GM12878 (cell line): ENCODE data around the gene BARD1. TPM values are rescaled to one million over a fixed set of nuclear protein-coding genes. Genes with fewer than 3 reads are reported as not detected.

ENCODE experiments used
- ASH2L ChIP-seq: fragments of 300-600, 200-600 bp; sonication (generic); IDR thresholded peaks from 2 replicates; pipeline ENCODE4 v1.6.1; 2017; ENCODE audit warnings: low read depth, mild to moderate bottlenecking, borderline replicate concordance
- DPF2 ChIP-seq: fragments of 450-650 bp; IDR thresholded peaks from 2 replicates; pipeline ENCODE4 v1.6.1; 2017; ENCODE audit warnings: mild to moderate bottlenecking
- E4F1 ChIP-seq: fragments of 450-650 bp; IDR thresholded peaks from 2 replicates; pipeline ENCODE4 v1.6.1; 2018; ENCODE audit warnings: borderline replicate concordance, mild to moderate bottlenecking; ENCODE audit not compliant: partially characterized antibody
- EED ChIP-seq: sonication (generic); IDR thresholded peaks from 2 replicates; pipeline ENCODE4 v1.6.1; 2016; ENCODE audit warnings: antibody characterized with exemption, low read depth
- GABPA ChIP-seq: IDR thresholded peaks from 2 replicates; pipeline ENCODE4 v1.6.1; 2014; ENCODE audit warnings: antibody characterized with exemption, low read depth, mild to moderate bottlenecking, inconsistent platforms
- IRF4 ChIP-seq: IDR thresholded peaks from 2 replicates; pipeline ENCODE4 v1.6.1; 2011; ENCODE audit warnings: low read depth, low read length
- JUND ChIP-seq: IDR thresholded peaks from 2 replicates; pipeline ENCODE4 v1.6.1; 2012; ENCODE audit warnings: low read depth, mild to moderate bottlenecking, low read length, improper control_type of control experiment, moderate library complexity
- NFYB ChIP-seq: IDR thresholded peaks from 2 replicates; pipeline ENCODE4 v1.6.1; 2011; ENCODE audit warnings: low read depth, mild to moderate bottlenecking, low read length, improper control_type of control experiment, moderate library complexity; ENCODE audit not compliant: insufficient read depth
- SMAD5 ChIP-seq: IDR thresholded peaks from 2 replicates; pipeline ENCODE4 v1.6.1; 2016; ENCODE audit warnings: antibody characterized with exemption, low read depth
- TAF1 ChIP-seq: IDR thresholded peaks from 2 replicates; pipeline ENCODE4 v1.6.1; 2011; ENCODE audit warnings: mild to moderate bottlenecking, low read depth, low read length, borderline replicate concordance
- TCF7 ChIP-seq: IDR thresholded peaks from 2 replicates; pipeline ENCODE4 v1.6.1; 2014; ENCODE audit warnings: antibody characterized with exemption, borderline replicate concordance
- polyA plus RNA-seq, 11 experiments: library from polyadenylated mRNA; depleted of rRNA in 4 of 11; unstranded in 6 of 11; stranded (reverse) in 5 of 11; fragments of >200 nt; fragmentation: Nextera tagmentation in 4 of 11; fragmentation: Illumina TruSeq in 1 of 11; extraction: Ambion mirVana in 4 of 11; extraction: Trizol in 1 of 11; gene quantifications; 1 replicate in 1 of 11; 2 replicates in 10 of 11; pipeline versions ENCODE4 v1.2.1 to v1.2.3, GENCODE V29; 2011 to 2016; ENCODE audit warnings: inconsistent platforms in 2 of 11, missing spikeins in 2 of 11, low read depth in 1 of 11
- total RNA-seq, 4 experiments: library from RNA; depleted of rRNA in 3 of 4; stranded (reverse); fragments of >200 nt in 3 of 4; fragmentation: Illumina TruSeq in 1 of 4; extraction: Trizol in 1 of 4; gene quantifications; 2 replicates each; pipeline versions ENCODE4 v1.2.1 to v1.2.3, GENCODE V29; 2013 to 2021
- TF ChIP-seq, protein P1 (sequence below): fragments of 150-350 bp; IDR thresholded peaks from 2 replicates; pipeline ENCODE4 v1.6.1; 2016; ENCODE audit warnings: low read depth, low read length
- TF ChIP-seq, protein P2 (sequence below), 3 experiments: IDR thresholded peaks in 2 of 3; conservative IDR thresholded peaks in 1 of 3; 2 replicates each; pipeline ENCODE4 v1.5.1; 2011; ENCODE audit warnings: low read depth in 3 of 3, low read length in 3 of 3, mild to moderate bottlenecking in 3 of 3, control low read depth in 2 of 3, moderate library complexity in 2 of 3, inconsistent platforms in 1 of 3, mixed read lengths in 1 of 3; ENCODE audit not compliant: control insufficient read depth in 2 of 3, insufficient read depth in 1 of 3; ENCODE audit errors: extremely low read depth in 1 of 3
- TF ChIP-seq, protein P3 (sequence below): fragments of 450-650 bp; formaldehyde crosslinking; IDR thresholded peaks from 2 replicates; pipeline ENCODE4 v1.5.0; 2022; ENCODE audit warnings: mild to moderate bottlenecking, missing genetic modification characterization
- TF ChIP-seq, protein P4 (sequence below): IDR thresholded peaks from 2 replicates; pipeline ENCODE4 v1.6.1; 2011; ENCODE audit warnings: low read depth, low read length, improper control_type of control experiment, borderline replicate concordance

BARD1 gene
- total and polyA plus RNA-seq, 10 of the 15 experiments (the other 5 are each of a cell fraction or from before 2014, with no cell fraction given): 15.3 to 45.7 (median 31.6) TPM

DNA sequence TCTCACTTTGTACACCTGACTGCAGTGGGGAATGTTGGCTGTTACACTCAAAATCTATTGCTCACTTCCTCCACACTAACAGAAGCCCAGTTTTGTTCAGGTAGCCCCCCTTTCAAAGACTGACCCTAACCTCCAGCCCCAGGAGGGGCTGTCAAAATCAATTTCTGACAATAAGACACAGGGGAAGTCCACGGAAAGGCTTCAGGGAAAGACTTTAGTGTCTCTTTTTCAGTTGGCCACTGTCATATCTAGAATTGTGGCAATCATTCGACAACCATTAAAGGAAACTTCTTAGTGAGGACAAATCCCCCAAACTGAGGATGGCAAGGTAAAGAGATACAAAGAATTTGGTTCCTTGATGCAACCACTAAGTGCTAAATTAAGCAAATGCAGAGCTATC, 59.0 kb downstream of the BARD1 start (continued):
- TF ChIP-seq, protein P1, sequence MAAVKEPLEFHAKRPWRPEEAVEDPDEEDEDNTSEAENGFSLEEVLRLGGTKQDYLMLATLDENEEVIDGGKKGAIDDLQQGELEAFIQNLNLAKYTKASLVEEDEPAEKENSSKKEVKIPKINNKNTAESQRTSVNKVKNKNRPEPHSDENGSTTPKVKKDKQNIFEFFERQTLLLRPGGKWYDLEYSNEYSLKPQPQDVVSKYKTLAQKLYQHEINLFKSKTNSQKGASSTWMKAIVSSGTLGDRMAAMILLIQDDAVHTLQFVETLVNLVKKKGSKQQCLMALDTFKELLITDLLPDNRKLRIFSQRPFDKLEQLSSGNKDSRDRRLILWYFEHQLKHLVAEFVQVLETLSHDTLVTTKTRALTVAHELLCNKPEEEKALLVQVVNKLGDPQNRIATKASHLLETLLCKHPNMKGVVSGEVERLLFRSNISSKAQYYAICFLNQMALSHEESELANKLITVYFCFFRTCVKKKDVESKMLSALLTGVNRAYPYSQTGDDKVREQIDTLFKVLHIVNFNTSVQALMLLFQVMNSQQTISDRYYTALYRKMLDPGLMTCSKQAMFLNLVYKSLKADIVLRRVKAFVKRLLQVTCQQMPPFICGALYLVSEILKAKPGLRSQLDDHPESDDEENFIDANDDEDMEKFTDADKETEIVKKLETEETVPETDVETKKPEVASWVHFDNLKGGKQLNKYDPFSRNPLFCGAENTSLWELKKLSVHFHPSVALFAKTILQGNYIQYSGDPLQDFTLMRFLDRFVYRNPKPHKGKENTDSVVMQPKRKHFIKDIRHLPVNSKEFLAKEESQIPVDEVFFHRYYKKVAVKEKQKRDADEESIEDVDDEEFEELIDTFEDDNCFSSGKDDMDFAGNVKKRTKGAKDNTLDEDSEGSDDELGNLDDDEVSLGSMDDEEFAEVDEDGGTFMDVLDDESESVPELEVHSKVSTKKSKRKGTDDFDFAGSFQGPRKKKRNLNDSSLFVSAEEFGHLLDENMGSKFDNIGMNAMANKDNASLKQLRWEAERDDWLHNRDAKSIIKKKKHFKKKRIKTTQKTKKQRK: no peak
- TF ChIP-seq E4F1: no peak
- TF ChIP-seq TAF1: no peak
- no peak for TF ChIP-seq NFYB
- TF ChIP-seq DPF2: peak; percentile 27; the same call in 1 of the 2 replicates
- no peak for TF ChIP-seq SMAD5
- TF ChIP-seq, protein P2, sequence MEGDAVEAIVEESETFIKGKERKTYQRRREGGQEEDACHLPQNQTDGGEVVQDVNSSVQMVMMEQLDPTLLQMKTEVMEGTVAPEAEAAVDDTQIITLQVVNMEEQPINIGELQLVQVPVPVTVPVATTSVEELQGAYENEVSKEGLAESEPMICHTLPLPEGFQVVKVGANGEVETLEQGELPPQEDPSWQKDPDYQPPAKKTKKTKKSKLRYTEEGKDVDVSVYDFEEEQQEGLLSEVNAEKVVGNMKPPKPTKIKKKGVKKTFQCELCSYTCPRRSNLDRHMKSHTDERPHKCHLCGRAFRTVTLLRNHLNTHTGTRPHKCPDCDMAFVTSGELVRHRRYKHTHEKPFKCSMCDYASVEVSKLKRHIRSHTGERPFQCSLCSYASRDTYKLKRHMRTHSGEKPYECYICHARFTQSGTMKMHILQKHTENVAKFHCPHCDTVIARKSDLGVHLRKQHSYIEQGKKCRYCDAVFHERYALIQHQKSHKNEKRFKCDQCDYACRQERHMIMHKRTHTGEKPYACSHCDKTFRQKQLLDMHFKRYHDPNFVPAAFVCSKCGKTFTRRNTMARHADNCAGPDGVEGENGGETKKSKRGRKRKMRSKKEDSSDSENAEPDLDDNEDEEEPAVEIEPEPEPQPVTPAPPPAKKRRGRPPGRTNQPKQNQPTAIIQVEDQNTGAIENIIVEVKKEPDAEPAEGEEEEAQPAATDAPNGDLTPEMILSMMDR (IDR thresholded peaks at IDR 0.05 in 2 of 3, conservative IDR thresholded peaks at IDR 0.05 in 1 of 3; ENCODE audit: control insufficient read depth in 2 of 3, extremely low read depth in 1 of 3, insufficient read depth in 1 of 3, low read depth in 3 of 3, low read length in 3 of 3): no peak
- TF ChIP-seq TCF7: no peak
- no peak for TF ChIP-seq EED
- no peak for TF ChIP-seq ASH2L
- TF ChIP-seq, protein P3, sequence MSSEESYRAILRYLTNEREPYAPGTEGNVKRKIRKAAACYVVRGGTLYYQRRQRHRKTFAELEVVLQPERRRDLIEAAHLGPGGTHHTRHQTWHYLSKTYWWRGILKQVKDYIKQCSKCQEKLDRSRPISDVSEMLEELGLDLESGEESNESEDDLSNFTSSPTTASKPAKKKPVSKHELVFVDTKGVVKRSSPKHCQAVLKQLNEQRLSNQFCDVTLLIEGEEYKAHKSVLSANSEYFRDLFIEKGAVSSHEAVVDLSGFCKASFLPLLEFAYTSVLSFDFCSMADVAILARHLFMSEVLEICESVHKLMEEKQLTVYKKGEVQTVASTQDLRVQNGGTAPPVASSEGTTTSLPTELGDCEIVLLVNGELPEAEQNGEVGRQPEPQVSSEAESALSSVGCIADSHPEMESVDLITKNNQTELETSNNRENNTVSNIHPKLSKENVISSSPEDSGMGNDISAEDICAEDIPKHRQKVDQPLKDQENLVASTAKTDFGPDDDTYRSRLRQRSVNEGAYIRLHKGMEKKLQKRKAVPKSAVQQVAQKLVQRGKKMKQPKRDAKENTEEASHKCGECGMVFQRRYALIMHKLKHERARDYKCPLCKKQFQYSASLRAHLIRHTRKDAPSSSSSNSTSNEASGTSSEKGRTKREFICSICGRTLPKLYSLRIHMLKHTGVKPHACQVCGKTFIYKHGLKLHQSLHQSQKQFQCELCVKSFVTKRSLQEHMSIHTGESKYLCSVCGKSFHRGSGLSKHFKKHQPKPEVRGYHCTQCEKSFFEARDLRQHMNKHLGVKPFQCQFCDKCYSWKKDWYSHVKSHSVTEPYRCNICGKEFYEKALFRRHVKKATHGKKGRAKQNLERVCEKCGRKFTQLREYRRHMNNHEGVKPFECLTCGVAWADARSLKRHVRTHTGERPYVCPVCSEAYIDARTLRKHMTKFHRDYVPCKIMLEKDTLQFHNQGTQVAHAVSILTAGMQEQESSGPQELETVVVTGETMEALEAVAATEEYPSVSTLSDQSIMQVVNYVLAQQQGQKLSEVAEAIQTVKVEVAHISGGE (CRISPR knock-in tag): no peak
- TF ChIP-seq GABPA: 0 out of 2 replicates have a peak, but pooled peaks have one; percentile 11
- TF ChIP-seq, protein P4, sequence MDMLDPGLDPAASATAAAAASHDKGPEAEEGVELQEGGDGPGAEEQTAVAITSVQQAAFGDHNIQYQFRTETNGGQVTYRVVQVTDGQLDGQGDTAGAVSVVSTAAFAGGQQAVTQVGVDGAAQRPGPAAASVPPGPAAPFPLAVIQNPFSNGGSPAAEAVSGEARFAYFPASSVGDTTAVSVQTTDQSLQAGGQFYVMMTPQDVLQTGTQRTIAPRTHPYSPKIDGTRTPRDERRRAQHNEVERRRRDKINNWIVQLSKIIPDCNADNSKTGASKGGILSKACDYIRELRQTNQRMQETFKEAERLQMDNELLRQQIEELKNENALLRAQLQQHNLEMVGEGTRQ: no peak
- 0 out of 2 replicates have a peak, but pooled peaks have one; percentile 62 for TF ChIP-seq IRF4
- TF ChIP-seq JUND: no peak
